Karpas-422 (cell line): Measurements from ENCODE around the gene MAP4K2. TPM values are rescaled to one million over a fixed set of nuclear protein-coding genes. Genes with fewer than 3 reads are reported as not detected.

Experiments
- DNase-seq: peaks from one replicate; pipeline ENCODE4 v3.0.0-alpha.2; 2015
- H2AFZ ChIP-seq: fragments of 200-600 bp; sonication (generic); 2 replicates; pipeline ENCODE4 v1.6.1; 2014; ENCODE audit warnings: antibody characterized with exemption, low read length, mixed read lengths
- H3K27ac ChIP-seq: fragments of 200-600 bp; sonication (generic); 2 replicates; pipeline ENCODE4 v1.5.1; 2014; ENCODE audit warnings: mild to moderate bottlenecking, low read length, moderate library complexity
- H3K27me3 ChIP-seq: fragments of 200-600 bp; sonication (generic); 2 replicates; pipeline ENCODE4 v1.6.1; 2014; ENCODE audit warnings: low read length, mixed read lengths
- H3K36me3 ChIP-seq: fragments of 200-600 bp; sonication (generic); 2 replicates; pipeline ENCODE4 v1.6.1; 2014; ENCODE audit warnings: low read length, mixed read lengths; ENCODE audit not compliant: insufficient read depth
- H3K4me1 ChIP-seq: fragments of 200-600 bp; sonication (generic); 2 replicates; pipeline ENCODE4 v1.6.1; 2014; ENCODE audit warnings: mild to moderate bottlenecking, low read length, mixed read lengths
- H3K4me2 ChIP-seq: fragments of 200-600 bp; sonication (generic); 2 replicates; pipeline ENCODE4 v1.6.1; 2014; ENCODE audit warnings: low read length, low read depth, mild to moderate bottlenecking; ENCODE audit not compliant: poor library complexity, severe bottlenecking
- H3K4me3 ChIP-seq: fragments of 200-600 bp; sonication (generic); 2 replicates; pipeline ENCODE4 v1.5.1; 2014; ENCODE audit warnings: mild to moderate bottlenecking, antibody characterized with exemption, low read length, mixed read lengths
- H3K79me2 ChIP-seq: fragments of 200-600 bp; sonication (generic); 2 replicates; pipeline ENCODE4 v1.6.1; 2014; ENCODE audit warnings: mild to moderate bottlenecking, low read length, mixed read lengths
- H3K9ac ChIP-seq: fragments of 200-600 bp; sonication (generic); 2 replicates; pipeline ENCODE4 v1.6.0; 2014; ENCODE audit warnings: low read length
- H3K9me2 ChIP-seq: fragments of 200-600 bp; sonication (generic), shearing (Covaris generic); replicated peaks from 2 replicates; pipeline ENCODE4 v1.6.0; 2014; ENCODE audit warnings: mild to moderate bottlenecking, low read length, moderate library complexity; ENCODE audit not compliant: insufficient read depth
- H3K9me3 ChIP-seq: fragments of 300-700, 200-600 bp; sonication (generic); 2 replicates; pipeline ENCODE4 v1.6.1; 2014; ENCODE audit warnings: low read length, mixed read lengths
- H4K20me1 ChIP-seq: fragments of 200-600 bp; sonication (generic); 2 replicates; pipeline ENCODE4 v1.6.1; 2014; ENCODE audit warnings: mild to moderate bottlenecking, antibody characterized with exemption, low read length, low read depth; ENCODE audit not compliant: insufficient read depth
- total RNA-seq: library from RNA; depleted of rRNA; stranded (reverse); fragments of >200 nt; shearing (Covaris generic); gene quantifications from 2 replicates; pipeline ENCODE4 v1.2.3, GENCODE V29; 2014; ENCODE audit warnings: low replicate concordance

MAP4K2 gene
- total RNA-seq, 1 experiment from 2014 or later = 62.0 TPM

GRCh38 chr11:64750361-64751054, 52.5 kb downstream of the MAP4K2 start:
- Histone ChIP-seq H4K20me1 (no peaks in the 10 kb centered on the region), H3K27me3 (no peaks in the 10 kb centered on the region), H3K4me3 (no peak overlapping the region), H3K36me3 (no peaks in the 10 kb centered on the region), H3K4me1 (peaks cover 7% of the 10 kb centered on the region), H2AFZ (no peak overlapping the region), H3K4me2 (no peak overlapping the region), H3K9me3 (no peaks in the 10 kb centered on the region), H3K27ac (no peak overlapping the region), H3K9ac (no peak overlapping the region), H3K79me2 (no peaks in the 10 kb centered on the region), H3K9me2 (no peaks in the 10 kb centered on the region)
- DNase-seq = no peak

- no peaks in the 10 kb centered on the region for H3K9me3 ChIP-seq
Observed at GRCh38 chr11:64747961-64748665, 54.9 kb downstream of the MAP4K2 start.

GRCh38 chr11:64746486-64746885, 56.5 kb downstream of the MAP4K2 start:
- no peaks in the 10 kb centered on the region for H3K9me2 ChIP-seq
- H3K9me3 ChIP-seq = no peaks in the 10 kb centered on the region
- H3K79me2 ChIP-seq = no peaks in the 10 kb centered on the region
- no peak overlapping the region for H3K4me2 ChIP-seq
- H3K4me3 ChIP-seq = no peak overlapping the region
- DNase-seq = no peak
- H3K9ac ChIP-seq = no peak overlapping the region
- H4K20me1 ChIP-seq = no peaks in the 10 kb centered on the region
- H3K27me3 ChIP-seq = no peaks in the 10 kb centered on the region; the same call in 1 of the 2 replicates
- H3K4me1 ChIP-seq = peaks cover 38% of the 10 kb centered on the region
- no peak overlapping the region for H3K27ac ChIP-seq
- H2AFZ ChIP-seq = no peak overlapping the region
- no peaks in the 10 kb centered on the region for H3K36me3 ChIP-seq

More at GRCh38 chr11:64747961-64748665, 54.9 kb downstream of the MAP4K2 start:
- Histone ChIP-seq H3K27ac (no peak overlapping the region), H3K36me3 (no peaks in the 10 kb centered on the region), H4K20me1 (no peaks in the 10 kb centered on the region), H3K4me2 (no peak overlapping the region), H3K79me2 (no peaks in the 10 kb centered on the region), H3K27me3 (no peaks in the 10 kb centered on the region; the same call in 1 of the 2 replicates), H2AFZ (no peak overlapping the region), H3K9me2 (no peaks in the 10 kb centered on the region), H3K4me1 (peaks cover 28% of the 10 kb centered on the region), H3K4me3 (no peak overlapping the region), H3K9ac (no peak overlapping the region)
- no peak for DNase-seq

GRCh38 chr11:64745521-64746328, 57.3 kb downstream of the MAP4K2 start:
- Histone ChIP-seq H3K9me3 (no peaks in the 10 kb centered on the region), H3K4me2 (peak overlapping the region; percentile 81), H3K4me3 (peak overlapping the region; percentile 63), H4K20me1 (no peaks in the 10 kb centered on the region), H3K27ac (peak overlapping the region; percentile 6; the same call in 1 of the 2 replicates), H3K9me2 (no peaks in the 10 kb centered on the region), H2AFZ (peak overlapping the region; percentile 75), H3K9ac (peak overlapping the region; percentile 69), H3K36me3 (no peaks in the 10 kb centered on the region), H3K27me3 (no peaks in the 10 kb centered on the region; the same call in 1 of the 2 replicates), H3K4me1 (peaks cover 38% of the 10 kb centered on the region), H3K79me2 (no peaks in the 10 kb centered on the region)
- peak; percentile 86 for DNase-seq

- Histone ChIP-seq H3K4me2 (peak overlapping the region; percentile 81), H3K9me2 (no peaks in the 10 kb centered on the region), H3K4me1 (peaks cover 38% of the 10 kb centered on the region), H3K4me3 (peak overlapping the region; percentile 63), H2AFZ (peak overlapping the region; percentile 75; the same call in 1 of the 2 replicates), H3K9ac (peak overlapping the region; percentile 69), H4K20me1 (no peaks in the 10 kb centered on the region), H3K27ac (peak overlapping the region; percentile 6; the same call in 1 of the 2 replicates), H3K9me3 (no peaks in the 10 kb centered on the region), H3K27me3 (no peaks in the 10 kb centered on the region; the same call in 1 of the 2 replicates), H3K36me3 (no peaks in the 10 kb centered on the region), H3K79me2 (no peaks in the 10 kb centered on the region)
- peak; percentile 79 for DNase-seq
Observed at GRCh38 chr11:64745189-64745520, 57.9 kb downstream of the MAP4K2 start.

GRCh38 chr11:64744544-64745188, 58.3 kb downstream of the MAP4K2 start:
- peaks cover 38% of the 10 kb centered on the region for H3K4me1 ChIP-seq
- H3K9ac ChIP-seq = peak overlapping the region; percentile 69
- H3K27ac ChIP-seq = no peak overlapping the region
- no peaks in the 10 kb centered on the region for H3K79me2 ChIP-seq
- H3K36me3 ChIP-seq = no peaks in the 10 kb centered on the region
- peak overlapping the region; percentile 63 for H3K4me3 ChIP-seq
- no peaks in the 10 kb centered on the region; the same call in 1 of the 2 replicates for H3K27me3 ChIP-seq
- no peaks in the 10 kb centered on the region for H3K9me2 ChIP-seq
- no peak overlapping the region for H2AFZ ChIP-seq
- no peak for DNase-seq
- H4K20me1 ChIP-seq = no peaks in the 10 kb centered on the region
- H3K4me2 ChIP-seq = peak overlapping the region; percentile 81
- no peaks in the 10 kb centered on the region for H3K9me3 ChIP-seq

- no peaks in the 10 kb centered on the region; the same call in 1 of the 2 replicates for H3K27me3 ChIP-seq
- H3K4me1 ChIP-seq = peaks cover 38% of the 10 kb centered on the region
- H2AFZ ChIP-seq = no peak within 1 kb of the TSS
Observed at GRCh38 chr11:64743591-64744543, 59.1 kb downstream of the MAP4K2 start, which contains the start of gene RASGRP2. RASGRP2 (minus strand) TSS chr11:64744142; CDS start chr11:64742866, 1,276 bp downstream.

More at GRCh38 chr11:64743591-64744543, 59.1 kb downstream of the MAP4K2 start, which contains the start of gene RASGRP2:
- Histone ChIP-seq H3K79me2 (no peaks in the 10 kb centered on the region), H3K9ac (peak within 1 kb of the TSS; percentile 69), H3K4me3 (peak within 1 kb of the TSS; percentile 63), H4K20me1 (no peaks in the 10 kb centered on the region), H3K9me2 (no peaks in the 10 kb centered on the region), H3K36me3 (no peaks in the 10 kb centered on the region), H3K9me3 (no peaks in the 10 kb centered on the region), H3K27ac (no peak within 1 kb of the TSS), H3K4me2 (peak within 1 kb of the TSS; percentile 81)
- DNase-seq = peak; percentile 89
